HepG2 (cell line): ENCODE data around the gene WDR47. TPM values are rescaled to one million over a fixed set of nuclear protein-coding genes. Genes with fewer than 3 reads are reported as not detected.

Experiments used
- CENPT ChIP-seq: sonication (generic); formaldehyde crosslinking; IDR thresholded peaks from 2 replicates; pipeline ENCODE4 v1.8.0; 2022; ENCODE audit warnings: low read depth, mild to moderate bottlenecking, moderate library complexity, missing genetic modification reagents
- DBP ChIP-seq: sonication (generic); formaldehyde crosslinking; IDR thresholded peaks from 2 replicates; pipeline ENCODE4 v1.4.0; 2020; ENCODE audit warnings: missing genetic modification reagents; ENCODE audit errors: not compliant biosample characterization
- GABPA ChIP-seq, 2 experiments: IDR thresholded peaks; 2 replicates each; pipeline ENCODE4 v1.6.1; 2011 to 2016; ENCODE audit warnings: low read depth in 2 of 2, low read length in 1 of 2, missing biosample characterization in 1 of 2, missing genetic modification characterization in 1 of 2
- KDM2A ChIP-seq: sonication (generic); formaldehyde crosslinking; IDR thresholded peaks from 2 replicates; pipeline ENCODE4 v1.4.0; 2020; ENCODE audit warnings: low read depth, missing genetic modification reagents, borderline replicate concordance
- MED1 ChIP-seq: sonication (generic); formaldehyde crosslinking; IDR thresholded peaks from 2 replicates; pipeline ENCODE4 v1.4.0; 2020; ENCODE audit warnings: missing genetic modification reagents
- MIXL1 ChIP-seq: IDR thresholded peaks from 2 replicates; pipeline ENCODE4 v1.6.1; 2016
- PITX1 ChIP-seq: sonication (generic); formaldehyde crosslinking; IDR thresholded peaks from 2 replicates; pipeline ENCODE4 v1.5.1; 2020; ENCODE audit warnings: mild to moderate bottlenecking, missing genetic modification reagents
- TCF12 ChIP-seq, 2 experiments: fragments of 450-650 bp in 1 of 2; sonication (generic) in 1 of 2; formaldehyde crosslinking in 1 of 2; IDR thresholded peaks; 2 replicates each; pipeline versions ENCODE4 v1.6.1 to v1.8.0; 2017 to 2022; ENCODE audit warnings: antibody characterized with exemption in 1 of 2, mild to moderate bottlenecking in 1 of 2, missing genetic modification reagents in 1 of 2, moderate library complexity in 1 of 2
- ZBTB20 ChIP-seq: sonication (generic); formaldehyde crosslinking; IDR thresholded peaks from 2 replicates; pipeline ENCODE4 v1.8.1; 2023; ENCODE audit warnings: missing genetic modification reagents, low read depth, mild to moderate bottlenecking, borderline replicate concordance
- ZBTB40 ChIP-seq, 2 experiments: fragments of 450-650 bp in 1 of 2; sonication (generic) in 1 of 2; formaldehyde crosslinking in 1 of 2; IDR thresholded peaks; 2 replicates each; pipeline versions ENCODE4 v1.6.1 to v1.8.0; 2016 to 2022; ENCODE audit warnings: antibody characterized with exemption in 1 of 2, mild to moderate bottlenecking in 1 of 2, missing genetic modification reagents in 1 of 2
- ZNF33A ChIP-seq: sonication (generic); formaldehyde crosslinking; IDR thresholded peaks from 2 replicates; pipeline ENCODE4 v1.5.1; 2020; ENCODE audit warnings: missing genetic modification reagents, mild to moderate bottlenecking, moderate library complexity, borderline replicate concordance
- ZNF33B ChIP-seq: sonication (generic); formaldehyde crosslinking; IDR thresholded peaks from 2 replicates; pipeline ENCODE4 v1.5.1; 2020; ENCODE audit warnings: mild to moderate bottlenecking, missing genetic modification reagents
- polyA plus RNA-seq, 8 experiments: library from polyadenylated mRNA; depleted of rRNA in 3 of 8; stranded (reverse) in 7 of 8; unstranded in 1 of 8; fragments of >200 nt; fragmentation: Illumina TruSeq in 4 of 8; extraction: Trizol in 4 of 8; gene quantifications; 2 replicates each; pipeline versions ENCODE4 v1.2.1 to v1.2.3, GENCODE V29; 2011 to 2016; ENCODE audit warnings: low read depth in 4 of 8, missing spikeins in 1 of 8, mixed read lengths in 1 of 8; ENCODE audit not compliant: insufficient read depth in 1 of 8
- total RNA-seq, 5 experiments: library from RNA; depleted of rRNA; stranded (reverse); fragments of >200 nt; fragmentation: Illumina TruSeq; extraction: Trizol; gene quantifications; 2 replicates each; pipeline ENCODE4 v1.2.3, GENCODE V29; 2016; ENCODE audit warnings: low read depth in 1 of 5
- TF ChIP-seq, protein P1 (sequence below): sonication (generic); formaldehyde crosslinking; IDR thresholded peaks from 2 replicates; pipeline ENCODE4 v1.4.0; 2020; ENCODE audit warnings: missing genetic modification reagents
- TF ChIP-seq, protein P2 (sequence below): IDR thresholded peaks from 2 replicates; pipeline ENCODE4 v1.6.1; 2018; ENCODE audit warnings: missing genetic modification reagents, mild to moderate bottlenecking, missing compliant biosample characterization

The WDR47 gene
- total and polyA plus RNA-seq, 2 of the 13 experiments (the other 11 are each of a cell fraction or from before 2014, with no cell fraction given): 4.3 to 5.9 TPM

GRCh38 chr1:109089242-109090015, 47.5 kb upstream of the WDR47 start (continued):
- TF ChIP-seq ZBTB40 (IDR thresholded peaks at IDR 0.05) (no peak), ZBTB40 (CRISPR knock-in tag; IDR thresholded peaks at IDR 0.05) (peak; percentile 41; the same call in 1 of the 2 replicates), KDM2A (CRISPR knock-in tag) (peak; percentile 80; the same call in 1 of the 2 replicates), ZNF33A (CRISPR knock-in tag) (no peak), GABPA (IDR thresholded peaks at IDR 0.05; ENCODE audit: low read depth, low read length) (no peak), GABPA (CRISPR knock-in tag; IDR thresholded peaks at IDR 0.05; ENCODE audit: low read depth) (peak; percentile 68; the same call in 1 of the 2 replicates), MIXL1 (CRISPR knock-in tag) (peak; percentile 82), ZNF33B (CRISPR knock-in tag) (no peak), ZBTB20 (CRISPR knock-in tag) (0 out of 2 replicates have a peak, but pooled peaks have one; percentile 45), MED1 (CRISPR knock-in tag) (peak; percentile 56; the same call in 1 of the 2 replicates), CENPT (CRISPR knock-in tag) (no peak), DBP (CRISPR knock-in tag) (no peak), TCF12 (IDR thresholded peaks at IDR 0.05) (no peak), TCF12 (CRISPR knock-in tag; IDR thresholded peaks at IDR 0.05) (no peak), PITX1 (CRISPR knock-in tag) (peak; percentile 66; the same call in 1 of the 2 replicates)
- TF ChIP-seq, protein P1, sequence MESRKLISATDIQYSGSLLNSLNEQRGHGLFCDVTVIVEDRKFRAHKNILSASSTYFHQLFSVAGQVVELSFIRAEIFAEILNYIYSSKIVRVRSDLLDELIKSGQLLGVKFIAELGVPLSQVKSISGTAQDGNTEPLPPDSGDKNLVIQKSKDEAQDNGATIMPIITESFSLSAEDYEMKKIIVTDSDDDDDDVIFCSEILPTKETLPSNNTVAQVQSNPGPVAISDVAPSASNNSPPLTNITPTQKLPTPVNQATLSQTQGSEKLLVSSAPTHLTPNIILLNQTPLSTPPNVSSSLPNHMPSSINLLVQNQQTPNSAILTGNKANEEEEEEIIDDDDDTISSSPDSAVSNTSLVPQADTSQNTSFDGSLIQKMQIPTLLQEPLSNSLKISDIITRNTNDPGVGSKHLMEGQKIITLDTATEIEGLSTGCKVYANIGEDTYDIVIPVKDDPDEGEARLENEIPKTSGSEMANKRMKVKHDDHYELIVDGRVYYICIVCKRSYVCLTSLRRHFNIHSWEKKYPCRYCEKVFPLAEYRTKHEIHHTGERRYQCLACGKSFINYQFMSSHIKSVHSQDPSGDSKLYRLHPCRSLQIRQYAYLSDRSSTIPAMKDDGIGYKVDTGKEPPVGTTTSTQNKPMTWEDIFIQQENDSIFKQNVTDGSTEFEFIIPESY: peak; percentile 97
- TF ChIP-seq, protein P2, sequence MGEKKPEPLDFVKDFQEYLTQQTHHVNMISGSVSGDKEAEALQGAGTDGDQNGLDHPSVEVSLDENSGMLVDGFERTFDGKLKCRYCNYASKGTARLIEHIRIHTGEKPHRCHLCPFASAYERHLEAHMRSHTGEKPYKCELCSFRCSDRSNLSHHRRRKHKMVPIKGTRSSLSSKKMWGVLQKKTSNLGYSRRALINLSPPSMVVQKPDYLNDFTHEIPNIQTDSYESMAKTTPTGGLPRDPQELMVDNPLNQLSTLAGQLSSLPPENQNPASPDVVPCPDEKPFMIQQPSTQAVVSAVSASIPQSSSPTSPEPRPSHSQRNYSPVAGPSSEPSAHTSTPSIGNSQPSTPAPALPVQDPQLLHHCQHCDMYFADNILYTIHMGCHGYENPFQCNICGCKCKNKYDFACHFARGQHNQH: peak; percentile 69
